Prostate gland (tissue), 2 donors: Measurements from ENCODE around the gene GABBR2. TPM values are rescaled to one million over a fixed set of nuclear protein-coding genes. Genes with fewer than 3 reads are reported as not detected.

Source experiments
- DNase-seq: peaks from one replicate; pipeline ENCODE4 v3.0.0-alpha.2; 2019; ENCODE audit warnings: low spot score
- H3K27ac ChIP-seq, 2 donors: fragments of 200-600 bp; sonication (generic); 2 replicates each; pipeline ENCODE4 v1.5.1; 2017 to 2019
- H3K27me3 ChIP-seq: fragments of 200-600 bp; sonication (generic); replicated peaks from 2 replicates; pipeline ENCODE4 v1.5.1; 2019; ENCODE audit not compliant: insufficient read depth
- H3K36me3 ChIP-seq, 2 donors: fragments of 200-600 bp; sonication (generic); 1 replicate in 1 of 2; 2 replicates in 1 of 2; pipeline versions ENCODE4 v1.5.1 to v1.8.1; 2017 to 2019
- H3K4me1 ChIP-seq: fragments of 200-600 bp; sonication (generic); replicated peaks from 2 replicates; pipeline ENCODE4 v1.5.1; 2019
- H3K4me3 ChIP-seq, 2 donors: fragments of 200-600 bp; sonication (generic); 2 replicates each; pipeline ENCODE4 v1.5.1; 2017 to 2019
- H3K9me3 ChIP-seq: fragments of 200-600 bp; sonication (generic); 2 replicates; pipeline ENCODE4 v1.5.1; 2017
- CTCF ChIP-seq, 4 experiments: fragments of 200-600 bp in 2 of 4; fragments of 450-650 bp in 2 of 4; sonication (generic) in 2 of 4; IDR thresholded peaks; 1 replicate in 3 of 4; 2 replicates in 1 of 4; pipeline ENCODE4 v1.5.1; 2016 to 2019; ENCODE audit warnings: antibody characterized with exemption in 4 of 4, mild to moderate bottlenecking in 2 of 4, moderate library complexity in 2 of 4
- POLR2A ChIP-seq: fragments of 450-650 bp; IDR thresholded peaks from one replicate; pipeline ENCODE4 v1.6.1; 2016; ENCODE audit warnings: antibody characterized with exemption, mild to moderate bottlenecking
- POLR2AphosphoS5 ChIP-seq: sonication (generic); formaldehyde crosslinking; IDR thresholded peaks from one replicate; pipeline ENCODE4 v1.6.1; 2017; ENCODE audit warnings: antibody characterized with exemption
- WGBS: methylation state at CpG from one replicate; pipeline ENCODE4 v1.1.5; 2018; 5-methylcytosine and 5-hydroxymethylcytosine counted together
- intact Hi-C: fragments of 100-400 bp; cut with DNase I; formaldehyde crosslinking; loops from one replicate; pipeline ENCODE4 v1.14.2; 2022
- total RNA-seq, 2 donors: library from RNA; depleted of rRNA; stranded (reverse); fragments of >200 nt; gene quantifications; one replicate each; pipeline ENCODE4 v1.1.0, GENCODE V29; 2016

GABBR2 gene
- total RNA-seq, 2 donors from 2014 or later: 0.97 TPM; not detected in 1

GRCh38 chr9:98406469-98406868 is 302.3 kb downstream of the GABBR2 start:
- Histone ChIP-seq H3K27me3 (no peaks in the 10 kb centered on the region), H3K4me1 (no peaks in the 10 kb centered on the region), H3K4me3 (no peak overlapping the region), H3K36me3 (no peaks in the 10 kb centered on the region), H3K27ac (no peak overlapping the region), H3K9me3 (no peaks in the 10 kb centered on the region)
- no peak for TF ChIP-seq CTCF (IDR thresholded peaks at IDR 0.05)
- no peak for TF ChIP-seq POLR2AphosphoS5
- TF ChIP-seq POLR2A: no peak
- intact Hi-C loops: no loop called here
- no peak for DNase-seq
- WGBS: 69% methylated on average over 6 of the region's 6 CpGs

GRCh38 chr9:98404237-98404636 is 304.5 kb downstream of the GABBR2 start:
- intact Hi-C loops: no loop called here
- H3K4me1 ChIP-seq: no peaks in the 10 kb centered on the region
- no peak for DNase-seq
- TF ChIP-seq POLR2AphosphoS5: no peak
- no peak for TF ChIP-seq CTCF (IDR thresholded peaks at IDR 0.05)
- TF ChIP-seq POLR2A: no peak
- no peak overlapping the region for H3K4me3 ChIP-seq
- H3K36me3 ChIP-seq: no peaks in the 10 kb centered on the region
- H3K27ac ChIP-seq: no peak overlapping the region
- 84% methylated on average over 11 of the region's 11 CpGs for WGBS
- H3K27me3 ChIP-seq: no peaks in the 10 kb centered on the region
- H3K9me3 ChIP-seq: no peaks in the 10 kb centered on the region

- H3K27me3 ChIP-seq: no peaks in the 10 kb centered on the region
- WGBS: 90% methylated on average over 6 of the region's 6 CpGs
- intact Hi-C loops: no loop called here
- H3K9me3 ChIP-seq: no peaks in the 10 kb centered on the region
- no peak for DNase-seq
- TF ChIP-seq POLR2A: no peak
- no peak for TF ChIP-seq CTCF (IDR thresholded peaks at IDR 0.05)
- TF ChIP-seq POLR2AphosphoS5: no peak
- H3K4me1 ChIP-seq: no peaks in the 10 kb centered on the region
- no peak overlapping the region for H3K4me3 ChIP-seq
- H3K36me3 ChIP-seq: no peaks in the 10 kb centered on the region
- no peak overlapping the region for H3K27ac ChIP-seq
Observed at GRCh38 chr9:98403715-98404114, 305.0 kb downstream of the GABBR2 start.

GRCh38 chr9:98402019-98402840 is 306.5 kb downstream of the GABBR2 start:
- WGBS: 73% methylated on average over 14 of the region's 14 CpGs
- H3K27ac ChIP-seq: no peak overlapping the region
- intact Hi-C loops: no loop called here
- TF ChIP-seq POLR2A (no peak), POLR2AphosphoS5 (no peak), CTCF (IDR thresholded peaks at IDR 0.05) (no peak)
- no peaks in the 10 kb centered on the region for H3K9me3 ChIP-seq
- no peak overlapping the region for H3K4me3 ChIP-seq
- H3K27me3 ChIP-seq: peaks cover 2% of the 10 kb centered on the region
- H3K36me3 ChIP-seq: no peaks in the 10 kb centered on the region
- no peaks in the 10 kb centered on the region for H3K4me1 ChIP-seq
- no peak for DNase-seq
